ENCODE results near the gene DRD1.

DNA sequence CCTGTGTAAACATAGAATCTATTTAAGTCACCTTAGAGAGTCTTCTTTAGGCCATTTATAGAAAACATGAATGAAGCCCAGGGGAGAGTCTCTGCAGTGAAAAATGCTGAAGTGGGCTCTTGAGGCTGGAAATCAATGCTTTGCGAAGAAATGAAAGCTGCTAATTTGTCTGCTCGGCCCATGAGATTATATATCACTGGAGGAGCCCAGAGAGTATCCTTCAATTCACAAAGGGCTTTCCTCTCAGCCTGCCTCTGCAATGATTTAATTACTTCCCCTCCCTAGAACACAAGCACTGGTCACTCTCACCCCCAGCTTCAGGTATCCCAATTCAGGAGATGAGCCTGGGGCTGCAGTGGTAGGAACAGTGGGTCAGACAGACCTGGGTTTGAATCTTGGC is 8.2 kb upstream of the DRD1 start:
- TF ChIP-seq POLR2AphosphoS5 (IDR thresholded peaks at IDR 0.05) = no peak
- TF ChIP-seq, protein P1, sequence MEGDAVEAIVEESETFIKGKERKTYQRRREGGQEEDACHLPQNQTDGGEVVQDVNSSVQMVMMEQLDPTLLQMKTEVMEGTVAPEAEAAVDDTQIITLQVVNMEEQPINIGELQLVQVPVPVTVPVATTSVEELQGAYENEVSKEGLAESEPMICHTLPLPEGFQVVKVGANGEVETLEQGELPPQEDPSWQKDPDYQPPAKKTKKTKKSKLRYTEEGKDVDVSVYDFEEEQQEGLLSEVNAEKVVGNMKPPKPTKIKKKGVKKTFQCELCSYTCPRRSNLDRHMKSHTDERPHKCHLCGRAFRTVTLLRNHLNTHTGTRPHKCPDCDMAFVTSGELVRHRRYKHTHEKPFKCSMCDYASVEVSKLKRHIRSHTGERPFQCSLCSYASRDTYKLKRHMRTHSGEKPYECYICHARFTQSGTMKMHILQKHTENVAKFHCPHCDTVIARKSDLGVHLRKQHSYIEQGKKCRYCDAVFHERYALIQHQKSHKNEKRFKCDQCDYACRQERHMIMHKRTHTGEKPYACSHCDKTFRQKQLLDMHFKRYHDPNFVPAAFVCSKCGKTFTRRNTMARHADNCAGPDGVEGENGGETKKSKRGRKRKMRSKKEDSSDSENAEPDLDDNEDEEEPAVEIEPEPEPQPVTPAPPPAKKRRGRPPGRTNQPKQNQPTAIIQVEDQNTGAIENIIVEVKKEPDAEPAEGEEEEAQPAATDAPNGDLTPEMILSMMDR (IDR thresholded peaks at IDR 0.05) = no peak
- TF ChIP-seq POLR2A (IDR thresholded peaks at IDR 0.05) = no peak
